GM21619 (cell line): ENCODE data around the gene PIGQ.
"Not testable (repeated sequence)": the region's sequence is repeated elsewhere in the genome, so short reads cannot be mapped to it uniquely, and the experiment has no call there.

Experiments
- ATAC-seq: cut with Tn5 transposase; IDR thresholded peaks from one replicate; pipeline ENCODE4 v1.9.1; 2021; ENCODE audit not compliant: unreplicated experiment

The PIGQ gene

DNA sequence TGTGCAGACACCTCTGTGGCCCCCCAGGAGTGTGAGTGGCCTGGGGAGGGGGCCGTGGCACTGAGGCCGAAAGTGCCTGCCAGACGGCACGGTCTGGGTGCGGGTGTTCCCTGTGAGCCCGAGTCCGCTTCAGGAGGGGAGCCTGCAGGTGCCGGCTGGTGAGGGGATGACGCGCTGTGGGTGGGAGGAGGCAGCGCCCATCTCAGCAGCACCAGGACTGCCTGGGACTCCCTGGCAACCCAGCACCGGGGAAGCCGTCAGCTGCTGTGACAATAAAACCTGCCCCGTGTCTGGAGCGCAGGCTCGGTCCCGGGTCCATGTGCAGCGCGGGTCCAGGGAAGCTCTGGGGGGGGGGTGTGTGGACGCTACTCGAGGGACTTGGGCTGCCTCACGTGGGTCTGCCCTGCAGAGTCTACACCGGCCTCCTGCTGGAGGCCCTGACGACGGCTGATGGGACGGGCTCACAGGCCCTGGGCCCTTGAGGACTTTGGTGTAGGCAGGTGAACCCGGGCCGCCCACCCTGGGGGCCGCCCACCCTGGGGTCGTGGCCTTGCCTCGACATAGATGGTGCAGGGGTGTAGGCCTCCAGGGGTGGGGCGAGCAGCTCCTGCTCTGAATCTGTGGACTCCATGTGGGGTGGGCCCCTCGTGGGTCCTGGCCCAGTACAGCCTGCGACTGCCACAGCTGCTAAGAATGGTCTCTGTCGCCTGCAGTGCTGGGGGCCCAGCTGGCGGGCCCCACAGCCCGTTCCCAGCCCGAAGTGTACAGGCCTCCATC, 14.2 kb downstream of the PIGQ start:
- no peak for ATAC-seq

DNA sequence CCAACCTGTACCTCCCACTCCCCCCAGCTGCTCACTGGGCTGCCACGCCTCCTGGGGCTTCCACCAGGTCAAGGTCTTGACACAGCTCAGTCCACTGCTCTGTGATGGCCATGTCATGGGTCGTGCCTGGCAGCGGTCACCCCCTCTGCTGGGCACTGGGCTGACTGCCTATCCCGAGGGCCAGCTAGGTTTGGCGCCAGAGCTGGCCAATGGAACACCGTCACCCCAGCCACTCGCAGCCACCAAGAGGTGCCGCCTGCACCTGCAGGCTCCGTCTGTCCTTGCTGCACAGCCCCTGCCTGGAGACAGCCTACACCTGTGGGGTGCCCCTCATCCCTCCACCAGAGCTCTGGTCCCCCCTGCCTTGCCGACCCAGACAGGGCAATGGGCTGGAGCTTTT, 15.6 kb downstream of the PIGQ start:
- ATAC-seq = no peak

DNA sequence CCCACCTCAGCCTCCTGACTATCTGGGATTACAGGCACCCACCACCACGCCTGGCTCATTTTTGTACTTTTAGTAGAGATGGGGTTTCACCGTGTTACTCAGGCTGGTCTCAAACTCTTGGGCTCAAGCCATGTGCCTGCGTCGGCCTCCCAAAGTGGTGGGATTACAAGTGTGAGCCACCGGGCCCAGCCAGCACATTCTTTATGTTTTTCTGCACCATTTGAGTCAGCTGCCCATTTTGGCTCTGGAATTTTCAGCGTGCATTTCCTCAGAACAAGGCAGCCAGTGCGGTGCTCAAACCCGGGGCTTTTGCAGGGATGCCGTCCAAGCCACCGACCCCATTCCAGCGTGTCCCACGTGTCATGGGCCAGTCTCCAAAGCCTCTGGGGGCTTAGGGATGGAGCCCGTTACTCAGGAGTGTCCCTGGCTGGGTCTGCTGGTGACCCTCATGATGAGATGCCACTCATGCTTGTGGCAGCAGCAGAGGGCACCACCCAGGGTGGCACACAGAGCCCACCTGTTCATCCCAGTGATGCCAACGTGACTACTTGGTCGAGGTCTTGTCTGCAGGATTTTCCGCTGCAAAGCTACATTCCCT, 16.4 kb downstream of the PIGQ start:
- no peak for ATAC-seq

DNA sequence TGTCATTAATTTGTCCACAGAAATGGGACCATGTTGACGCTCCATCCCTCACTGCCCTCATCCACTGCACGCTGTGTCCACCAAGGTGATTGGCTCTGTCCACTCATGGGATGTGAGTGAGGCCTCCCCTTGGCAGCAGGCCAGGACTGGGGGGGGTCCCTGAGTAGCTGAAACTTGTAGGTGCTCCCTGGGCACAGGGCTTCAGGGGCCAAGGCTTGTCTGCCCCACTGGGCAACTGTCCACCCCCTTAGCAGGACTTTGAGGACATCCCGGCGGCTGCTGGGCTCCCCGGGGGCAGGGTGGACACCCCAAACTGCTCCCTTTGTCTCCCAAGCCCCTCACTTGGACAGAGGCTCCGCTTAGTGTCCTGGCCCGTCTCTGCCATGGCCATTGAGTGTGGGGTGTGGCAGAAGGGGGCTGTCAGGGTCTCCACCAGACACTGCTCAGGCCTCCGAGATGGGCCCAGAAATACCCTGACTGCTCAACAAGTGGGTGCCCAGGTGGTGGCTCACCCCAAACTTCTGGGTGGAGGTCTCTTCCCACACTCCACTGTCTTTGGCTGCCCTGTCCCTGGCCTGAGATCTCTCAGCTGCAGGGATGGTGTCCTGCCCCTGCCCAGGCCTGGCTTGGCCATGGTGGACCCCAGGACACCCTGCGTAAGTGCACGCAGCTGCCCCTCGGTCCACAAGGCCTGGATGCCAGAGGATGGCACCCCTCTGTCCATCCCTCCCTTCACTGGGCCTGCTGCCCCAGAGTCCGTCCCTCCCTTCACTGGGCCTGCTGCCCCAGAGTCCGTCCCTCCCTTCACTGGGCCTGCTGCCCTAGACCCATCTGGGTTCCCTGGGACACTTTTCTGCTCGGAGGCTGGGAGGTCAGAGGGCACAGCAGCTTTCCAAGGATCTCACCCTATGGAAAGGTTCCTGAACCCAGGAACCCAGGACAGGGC, 17.1 kb downstream of the PIGQ start:
- ATAC-seq = no peak

DNA sequence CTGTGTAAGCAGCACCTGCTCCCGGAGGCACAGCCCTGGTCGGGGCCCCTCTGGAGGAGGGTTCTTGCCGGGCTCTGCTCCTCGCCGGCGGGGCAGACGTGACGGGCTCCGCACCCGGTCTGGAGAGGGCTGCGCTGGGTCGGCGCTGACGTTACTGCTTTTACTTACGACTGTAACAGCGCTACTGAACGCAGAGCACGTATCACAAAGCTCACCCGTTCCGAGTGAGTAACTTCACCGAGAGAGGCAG, 18.8 kb downstream of the PIGQ start:
- peak; percentile 15 for ATAC-seq

DNA sequence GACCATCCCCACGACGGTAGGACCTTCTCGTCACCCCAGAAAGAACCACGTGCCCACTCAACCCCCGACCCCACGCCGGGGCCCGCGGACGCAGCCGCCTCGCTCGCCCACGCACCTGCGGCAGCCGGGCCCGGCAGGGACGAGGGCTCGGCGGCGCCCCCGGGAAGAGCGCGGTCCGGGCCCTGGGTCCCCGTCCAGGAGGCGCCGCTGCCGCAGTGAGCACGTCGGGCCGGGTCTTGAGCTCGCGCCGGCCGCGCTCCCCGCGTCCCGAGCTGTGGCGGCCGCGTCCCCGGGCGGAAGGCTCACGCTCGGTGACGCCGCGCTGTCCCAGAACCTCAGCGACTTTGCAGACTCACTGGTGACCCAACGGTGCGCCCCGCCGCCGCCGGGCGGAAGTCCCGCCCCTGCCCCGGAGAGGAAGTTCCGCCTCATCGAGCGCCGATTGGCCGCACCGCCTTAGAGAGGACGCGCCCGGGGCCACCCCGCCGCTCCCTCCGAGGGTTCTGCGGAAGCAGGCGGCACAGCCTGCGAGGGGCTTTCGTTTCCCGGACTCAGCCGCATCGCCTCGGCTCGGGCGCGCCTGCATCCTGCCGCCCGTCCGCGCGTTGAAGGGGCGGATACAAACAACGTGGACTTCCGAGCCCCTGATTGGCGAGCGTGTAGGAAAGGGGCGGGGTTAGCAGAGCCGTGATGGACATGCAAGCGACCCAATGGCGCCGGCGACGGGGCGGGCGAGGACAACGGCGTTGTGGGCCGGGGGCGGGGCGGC, 19.3 kb downstream of the PIGQ start:
- ATAC-seq = peak; percentile 62

DNA sequence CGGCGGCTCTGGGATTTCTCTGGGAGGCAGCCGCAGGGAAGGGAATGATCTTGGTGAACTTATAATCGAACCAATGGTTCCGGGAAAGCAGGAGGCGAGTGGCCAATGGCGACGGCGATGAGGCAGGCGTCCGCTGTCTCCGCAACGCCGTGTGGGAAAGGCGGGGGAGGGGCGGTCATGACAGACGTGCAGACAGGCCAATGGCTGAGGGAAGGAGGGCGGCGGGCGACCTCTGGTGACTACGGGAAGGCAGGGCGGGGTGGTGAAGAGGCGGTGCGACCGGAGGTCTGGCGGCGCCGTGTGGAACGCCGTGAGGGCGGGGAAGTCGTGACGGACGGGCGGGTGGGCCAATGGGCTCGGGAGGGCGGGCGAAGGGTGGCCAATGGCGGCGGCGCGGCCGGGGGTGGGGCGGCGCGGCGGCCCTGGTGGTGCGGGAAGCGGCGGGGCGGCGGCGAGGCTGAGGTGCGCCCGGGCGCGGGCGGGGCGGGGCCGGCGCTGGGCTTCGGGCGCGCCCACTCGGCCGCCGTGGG, 20.0 kb downstream of the PIGQ start, which contains the start of gene RAB40C:
TSS of gene RAB40C (plus strand) at position 409 of the 530 bp plus-strand sequence. CDS start 226 bp downstream, outside the sequence.
- peak; percentile 70 for ATAC-seq

DNA sequence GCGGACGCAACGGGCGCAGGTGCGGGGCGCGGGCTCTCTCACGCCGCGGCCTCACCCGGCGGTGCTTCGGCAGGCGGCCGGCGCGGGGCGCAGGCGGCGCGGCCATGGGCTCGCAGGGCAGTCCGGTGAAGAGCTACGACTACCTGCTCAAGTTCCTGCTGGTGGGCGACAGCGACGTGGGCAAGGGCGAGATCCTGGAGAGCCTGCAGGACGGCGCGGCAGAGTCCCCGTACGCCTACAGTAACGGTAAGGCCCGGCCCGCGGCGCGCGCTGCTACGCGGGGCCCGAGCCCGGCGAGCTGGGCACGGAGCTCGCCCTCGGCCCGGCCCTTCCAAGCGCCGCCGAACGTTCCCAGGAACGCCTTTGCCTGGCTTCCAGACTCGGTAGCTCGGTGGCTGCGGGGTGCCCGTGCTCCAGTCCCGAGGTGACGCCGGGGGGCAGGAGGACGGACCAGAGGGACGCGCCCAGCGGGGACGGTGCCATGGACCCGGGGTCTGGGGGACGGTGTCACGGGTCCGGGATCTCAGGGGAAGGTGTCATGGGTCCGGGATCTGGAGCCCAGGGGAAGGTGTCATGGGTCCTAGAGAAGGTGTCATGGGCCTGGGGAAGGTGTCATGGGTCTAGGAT, 20.5 kb downstream of the PIGQ start:
- ATAC-seq = peak; percentile 7

DNA sequence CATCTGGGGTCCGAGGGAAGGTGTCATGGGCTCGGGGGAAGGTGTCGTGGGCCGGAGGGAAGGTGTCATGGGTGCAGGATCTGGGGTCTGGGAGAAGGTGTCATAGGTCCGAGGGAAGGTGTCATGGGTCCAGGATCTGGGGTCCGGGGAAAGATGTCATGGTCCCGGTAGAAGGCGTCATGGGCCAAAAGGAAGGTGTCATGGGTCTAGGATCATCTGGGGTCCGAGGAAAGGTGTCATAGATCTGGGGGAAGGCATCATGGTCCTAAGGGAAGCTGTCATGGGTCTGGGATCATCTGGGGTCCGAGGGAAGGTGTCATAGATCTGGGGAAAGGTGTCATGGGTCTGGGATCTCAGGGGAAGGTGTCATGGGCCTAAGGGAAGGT, 21.0 kb downstream of the PIGQ start:
- ATAC-seq = no peak

DNA sequence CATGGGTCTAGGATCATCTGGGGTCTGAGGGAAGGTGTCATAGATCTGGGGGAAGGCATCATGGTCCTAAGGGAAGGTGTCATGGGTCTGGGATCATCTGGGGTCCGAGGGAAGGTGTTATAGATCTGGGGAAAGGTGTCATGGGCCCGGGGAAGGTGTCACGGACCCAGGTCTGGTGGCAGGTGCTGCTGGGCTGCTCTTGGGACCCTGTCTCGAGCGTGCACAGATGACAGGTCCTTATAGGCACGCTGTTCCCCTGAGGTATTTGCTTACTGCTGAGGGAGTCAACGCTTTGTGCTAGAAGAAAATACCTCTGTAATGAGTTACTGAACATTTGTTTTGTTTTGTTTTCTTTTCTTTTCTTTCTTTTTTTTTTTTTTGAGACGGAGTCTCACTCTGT, 21.5 kb downstream of the PIGQ start:
- ATAC-seq = no peak

DNA sequence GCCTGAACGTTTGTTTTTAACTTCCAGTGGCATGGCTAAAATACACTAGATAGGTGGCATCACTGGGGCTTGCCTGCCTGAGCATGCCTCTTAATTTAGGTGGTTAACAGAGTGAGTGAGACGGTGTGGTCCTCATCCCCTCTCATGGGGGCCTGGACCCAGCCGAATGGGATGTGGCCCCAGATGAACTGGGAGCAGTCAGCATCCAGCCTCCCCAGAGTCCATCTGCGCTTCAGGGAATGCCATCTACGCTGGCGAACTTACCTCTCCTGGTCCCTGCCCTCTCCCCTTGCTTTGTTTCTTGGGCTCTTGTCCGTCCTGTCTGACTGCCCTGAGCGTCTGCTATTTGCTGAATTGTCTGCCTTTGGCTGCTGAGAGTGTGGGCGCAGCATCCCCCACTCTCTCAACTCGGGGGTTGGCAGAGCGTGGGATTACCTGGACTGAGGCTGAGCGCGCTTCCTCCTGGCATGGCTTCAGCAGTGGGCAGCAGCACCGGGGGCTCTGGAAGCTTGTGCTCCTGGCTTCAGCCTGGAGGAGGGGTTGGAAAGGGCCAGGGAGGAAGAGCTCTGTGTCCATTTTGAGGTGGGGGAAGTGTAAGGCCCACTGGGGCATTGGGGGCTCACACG, 22.2 kb downstream of the PIGQ start:
- ATAC-seq = no peak

DNA sequence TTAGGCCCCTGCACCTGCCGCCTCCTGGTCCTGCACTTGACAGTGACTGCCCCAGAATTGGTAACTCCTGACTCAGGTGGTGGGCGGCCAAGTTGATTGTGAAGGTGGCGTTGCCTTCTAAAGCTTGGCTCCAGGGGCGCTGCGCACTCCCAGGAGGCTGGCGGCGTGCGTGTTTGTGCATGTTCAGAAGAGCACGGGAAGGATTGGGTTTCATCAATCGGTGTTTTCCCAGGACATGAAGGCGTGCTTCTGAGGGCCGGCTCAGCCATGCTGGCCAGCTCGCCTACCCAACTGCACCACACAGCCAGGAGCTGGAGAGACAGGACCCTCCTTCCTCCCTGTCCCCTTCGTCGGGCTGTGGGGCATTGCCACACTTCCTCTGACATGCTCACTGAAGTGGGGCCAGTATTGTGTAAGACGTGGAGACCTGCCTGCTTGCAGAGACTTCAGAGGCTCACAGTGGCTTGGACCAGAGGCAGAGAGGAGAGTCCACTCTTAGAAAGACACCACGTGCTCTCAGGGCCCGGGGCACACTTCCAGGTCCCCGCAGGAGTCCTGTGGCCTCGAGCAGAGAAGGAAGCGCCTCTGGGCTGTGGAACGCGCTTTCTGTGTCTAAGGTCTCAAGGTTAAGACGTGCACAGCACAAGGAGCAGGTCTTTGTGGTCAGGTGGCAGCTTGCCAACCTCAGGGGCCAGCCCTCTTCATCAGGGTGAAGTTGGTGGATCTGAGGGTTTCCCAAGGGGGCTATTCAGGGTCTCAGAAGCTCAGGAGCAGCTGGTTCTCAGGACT, 22.9 kb downstream of the PIGQ start:
- no peak for ATAC-seq

DNA sequence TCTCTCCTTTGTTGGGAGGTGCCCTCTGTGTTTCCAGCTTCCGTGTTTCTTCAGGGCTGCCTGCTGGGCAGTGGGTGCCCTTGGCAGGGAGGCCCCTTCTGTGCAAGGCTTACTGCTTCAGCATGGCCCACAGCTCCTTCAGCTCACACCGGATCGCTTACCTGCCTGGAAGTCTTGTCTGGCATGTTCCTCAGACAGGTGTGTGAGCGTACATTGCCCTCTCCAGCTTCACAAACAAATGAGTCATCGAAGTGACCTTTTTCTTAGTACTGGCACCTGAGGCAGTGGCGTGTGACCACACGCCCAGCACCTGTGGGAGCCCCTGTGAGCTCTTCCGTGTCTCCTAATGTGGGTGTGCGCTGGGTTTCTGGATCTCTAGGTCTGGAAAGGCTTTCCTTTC, 23.6 kb downstream of the PIGQ start:
- ATAC-seq = no peak

DNA sequence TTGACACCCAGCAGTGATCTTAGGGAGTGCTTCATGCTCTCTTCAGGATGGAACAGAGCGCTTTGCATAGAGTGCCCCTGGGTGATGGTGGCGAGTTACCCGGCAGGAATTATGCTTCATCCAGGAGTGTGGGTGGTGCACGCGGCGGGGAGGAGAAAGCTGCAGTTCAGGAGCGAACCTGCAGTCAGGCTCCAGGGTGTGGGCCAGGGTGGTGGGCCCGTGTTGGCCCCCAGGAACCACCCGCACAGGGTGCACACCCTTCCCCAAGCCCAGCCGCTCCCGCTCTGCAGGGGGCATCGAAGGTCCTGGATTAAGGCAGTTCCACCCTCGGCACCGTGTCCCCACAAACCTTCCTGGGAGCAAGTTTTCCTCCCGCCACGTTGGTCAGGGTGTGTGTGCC, 24.0 kb downstream of the PIGQ start:
- ATAC-seq = no peak

DNA sequence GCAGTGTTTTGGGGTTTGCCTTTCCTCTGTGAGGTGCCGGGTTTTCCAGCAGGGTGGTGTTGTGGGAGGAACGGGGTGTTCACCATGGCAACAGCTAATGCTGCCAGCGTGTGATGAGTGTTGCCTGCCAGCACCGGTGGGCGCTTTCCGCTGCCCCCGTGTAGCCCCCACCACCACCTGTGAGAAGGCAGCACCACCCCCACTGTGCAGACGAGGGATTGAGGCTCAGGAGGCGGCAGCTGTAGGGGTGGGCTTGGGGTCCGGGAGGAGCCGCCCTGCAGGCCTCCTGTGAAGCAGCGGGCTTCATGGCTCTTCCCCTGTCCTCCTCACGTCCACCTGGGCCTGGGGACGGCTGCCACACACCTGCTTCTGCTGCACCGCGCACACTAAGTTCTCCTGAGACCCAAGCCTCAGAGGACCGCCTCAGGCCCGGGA, 25.3 kb downstream of the PIGQ start:
- ATAC-seq = no peak

DNA sequence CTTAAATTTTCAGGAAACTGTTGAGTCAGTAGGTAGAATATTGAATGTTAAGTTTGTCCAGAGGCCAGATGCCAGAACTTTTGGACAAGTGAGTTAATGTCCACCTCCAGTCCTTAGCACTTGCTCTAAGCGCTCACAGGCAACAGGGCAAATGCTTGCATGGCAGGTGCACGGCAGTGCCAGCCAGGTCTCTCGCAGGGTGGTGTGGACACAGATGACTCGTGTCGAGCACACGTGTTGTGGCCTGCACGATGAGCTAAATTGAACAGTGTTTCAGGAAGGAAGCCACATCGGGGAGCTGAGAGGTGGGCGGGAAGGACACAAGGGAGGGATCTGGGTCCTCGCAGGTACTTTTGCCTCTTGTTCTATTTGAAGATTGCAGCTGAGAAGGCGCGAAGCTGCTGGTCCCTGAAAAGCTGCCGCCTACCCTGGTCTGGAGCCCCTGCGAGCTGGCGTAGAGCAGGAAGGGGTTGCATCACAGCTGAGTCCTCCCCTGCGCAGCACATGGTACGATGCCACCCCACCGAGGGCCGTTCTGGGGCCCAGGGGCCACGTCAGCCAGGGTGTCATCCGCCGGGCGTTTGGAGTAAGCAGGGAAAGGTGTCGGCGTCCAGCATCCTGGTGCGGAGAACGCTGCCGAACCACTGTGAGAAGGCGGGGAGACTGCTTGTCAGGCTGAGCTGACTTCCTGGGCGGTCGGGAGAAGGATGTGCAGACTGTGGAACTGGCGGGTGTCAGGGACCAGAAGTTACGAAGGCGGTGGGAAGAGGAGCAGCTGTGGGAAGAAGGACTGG, 26.4 kb downstream of the PIGQ start:
- ATAC-seq = no peak

DNA sequence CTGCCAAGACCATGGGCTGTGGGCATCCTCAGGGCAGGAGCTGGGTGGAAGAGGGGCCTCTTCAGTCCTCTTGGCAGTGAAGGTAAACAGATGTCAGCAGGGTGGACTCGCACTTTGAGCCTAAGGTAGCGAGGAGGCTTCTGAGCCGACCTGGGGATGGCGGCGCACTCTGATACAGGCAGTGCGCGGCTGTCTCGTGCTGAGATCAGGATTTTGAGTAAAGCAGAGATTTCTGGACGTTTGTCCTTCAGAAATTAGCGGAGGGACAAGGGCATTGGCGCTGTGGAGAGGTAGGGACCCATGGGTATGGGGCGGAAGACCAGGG, 26.9 kb downstream of the PIGQ start:
- ATAC-seq = no peak

DNA sequence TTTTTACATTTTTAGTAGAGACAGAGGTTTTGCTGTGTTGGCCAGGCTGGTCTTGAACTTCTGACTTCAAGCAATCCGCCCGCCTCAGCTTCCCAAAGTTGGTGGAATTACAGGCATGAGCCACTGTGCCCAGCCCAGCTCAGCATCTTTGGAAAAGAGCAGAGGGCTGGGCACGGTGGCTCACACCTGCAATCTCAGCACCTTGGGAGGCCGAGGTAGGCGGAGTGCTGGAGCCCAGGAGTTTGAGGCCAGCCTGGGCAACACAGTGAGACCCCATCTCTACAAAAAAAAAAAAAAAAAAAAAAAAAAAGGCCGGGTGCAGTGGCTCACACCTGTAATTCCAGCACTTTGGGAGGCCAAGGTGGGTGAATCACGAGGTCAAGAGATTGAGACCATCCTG, 27.9 kb downstream of the PIGQ start:
- ATAC-seq = not testable (repeated sequence)
